ENCODE measurements around the gene XG. TPM values are rescaled to one million over a fixed set of nuclear protein-coding genes. Genes with fewer than 3 reads are reported as not detected.
A peak's percentile ranks its signal among the peaks of the same experiment; 100 is the strongest.

Gene XG
- polyA plus RNA-seq, 3 donors, result not detected

GRCh38 chrX:2718821-2719220 is 33.0 kb upstream of the XG start:
- peak in 1 of 3 donors; percentile 36 for DNase-seq
- no CpG with 5 or more reads among the region's 2 CpGs for WGBS (ENCODE audit: insufficient coverage)
- Histone ChIP-seq H3K4me2 (replicated peaks; ENCODE audit: extremely low read depth, low read length, poor library complexity, severe bottlenecking) (no peak overlapping the region), H3K9ac (ENCODE audit: insufficient read depth, low read length, poor library complexity, severe bottlenecking) (no peak overlapping the region), H3K4me3 (replicated peaks in 1 of 3; ENCODE audit: low read depth in 2 of 3, low read length in 3 of 3) (no peak overlapping the region), H4K20me1 (ENCODE audit: insufficient read depth, low read length) (no peaks in the 10 kb centered on the region), H3K27ac (ENCODE audit: low read depth in 1 of 2, low read length in 2 of 2) (no peak overlapping the region), H3K27me3 (ENCODE audit: control insufficient read depth in 2 of 2, insufficient read depth in 2 of 2, low read length in 2 of 2) (no peaks in the 10 kb centered on the region), H3K79me2 (ENCODE audit: insufficient read depth, low read length) (no peaks in the 10 kb centered on the region), H3K36me3 (replicated peaks in 1 of 2; ENCODE audit: control insufficient read depth in 1 of 2, insufficient read depth in 2 of 2, low read length in 2 of 2) (peaks cover 76 to 96% of the 10 kb centered on the region in 2 donors), H3K9me3 (replicated peaks in 1 of 2; ENCODE audit: control insufficient read depth in 1 of 2, insufficient read depth in 1 of 2, low read length in 2 of 2) (no peaks in the 10 kb centered on the region), H2AFZ (ENCODE audit: insufficient read depth, low read depth, low read length, poor library complexity, severe bottlenecking) (no peak overlapping the region), H3K4me1 (ENCODE audit: control insufficient read depth in 1 of 2, insufficient read depth in 2 of 2, low read length in 2 of 2) (no peaks in the 10 kb centered on the region)
- H3K4me3 Mint-ChIP-seq, result no peak overlapping the region
- H3K27me3 Mint-ChIP-seq (ENCODE audit: low read depth in 3 of 3), result no peaks in the 10 kb centered on the region
- H3K4me1 Mint-ChIP-seq, result peaks cover 2% of the 10 kb centered on the region
- H3K36me3 Mint-ChIP-seq, result peaks cover 84 to 91% of the 10 kb centered on the region in 2 donors
- H3K27ac Mint-ChIP-seq, result peak overlapping the region in 3 of 7 donors; percentile 34 to 72 (median 58)
- TF ChIP-seq CTCF (IDR thresholded peaks at IDR 0.05), result no peak
- H3K9me3 Mint-ChIP-seq, result peaks cover 0 to 2% (median 0%) of the 10 kb centered on the region in 7 donors
- intact Hi-C loops (cut with micrococcal nuclease), result loop anchor here in 1 of 2 donors (5.0 kb wide), 1 partner anchor 72 kb away; no protein-coding TSS in a partner anchor

GRCh38 chrX:2719774-2720447 is 31.9 kb upstream of the XG start:
- no peaks in the 10 kb centered on the region for H3K4me1 ChIP-seq (ENCODE audit: control insufficient read depth in 1 of 2, insufficient read depth in 2 of 2, low read length in 2 of 2)
- H2AFZ ChIP-seq (ENCODE audit: insufficient read depth, low read depth, low read length, poor library complexity, severe bottlenecking), result no peak overlapping the region
- peaks cover 81 to 97% of the 10 kb centered on the region in 2 donors for H3K36me3 ChIP-seq (replicated peaks in 1 of 2; ENCODE audit: control insufficient read depth in 1 of 2, insufficient read depth in 2 of 2, low read length in 2 of 2)
- no peak overlapping the region for H3K4me2 ChIP-seq (replicated peaks; ENCODE audit: extremely low read depth, low read length, poor library complexity, severe bottlenecking)
- no peak for DNase-seq
- no CpG with 5 or more reads among the region's 10 CpGs for whole genome bisulfite sequencing (ENCODE audit: insufficient coverage)
- H3K79me2 ChIP-seq (ENCODE audit: insufficient read depth, low read length), result no peaks in the 10 kb centered on the region
- Mint-ChIP-seq H3K9me3 (peaks cover 0 to 2% (median 0%) of the 10 kb centered on the region in 7 donors), H3K4me1 (no peaks in the 10 kb centered on the region), H3K27ac (peak overlapping the region in 2 of 7 donors; percentile 27 to 37), H3K4me3 (no peak overlapping the region), H3K36me3 (peaks cover 83 to 95% of the 10 kb centered on the region in 2 donors), H3K27me3 (ENCODE audit: low read depth in 3 of 3) (no peaks in the 10 kb centered on the region)
- intact Hi-C loops (cut with micrococcal nuclease), result loop anchor here in 1 of 2 donors (5.0 kb wide), 1 partner anchor 73 kb away; no protein-coding TSS in a partner anchor
- H3K27me3 ChIP-seq (ENCODE audit: control insufficient read depth in 2 of 2, insufficient read depth in 2 of 2, low read length in 2 of 2), result no peaks in the 10 kb centered on the region
- no peaks in the 10 kb centered on the region for H4K20me1 ChIP-seq (ENCODE audit: insufficient read depth, low read length)
- no peaks in the 10 kb centered on the region for H3K9me3 ChIP-seq (replicated peaks in 1 of 2; ENCODE audit: control insufficient read depth in 1 of 2, insufficient read depth in 1 of 2, low read length in 2 of 2)
- no peak overlapping the region for H3K9ac ChIP-seq (ENCODE audit: insufficient read depth, low read length, poor library complexity, severe bottlenecking)
- H3K27ac ChIP-seq (ENCODE audit: low read depth in 1 of 2, low read length in 2 of 2), result no peak overlapping the region
- TF ChIP-seq CTCF (IDR thresholded peaks at IDR 0.05), result no peak
- no peak overlapping the region for H3K4me3 ChIP-seq (replicated peaks in 1 of 3; ENCODE audit: low read depth in 2 of 3, low read length in 3 of 3)

All from CD14-positive monocyte (primary cell).